ENCODE data around the gene GPR55.

DNA sequence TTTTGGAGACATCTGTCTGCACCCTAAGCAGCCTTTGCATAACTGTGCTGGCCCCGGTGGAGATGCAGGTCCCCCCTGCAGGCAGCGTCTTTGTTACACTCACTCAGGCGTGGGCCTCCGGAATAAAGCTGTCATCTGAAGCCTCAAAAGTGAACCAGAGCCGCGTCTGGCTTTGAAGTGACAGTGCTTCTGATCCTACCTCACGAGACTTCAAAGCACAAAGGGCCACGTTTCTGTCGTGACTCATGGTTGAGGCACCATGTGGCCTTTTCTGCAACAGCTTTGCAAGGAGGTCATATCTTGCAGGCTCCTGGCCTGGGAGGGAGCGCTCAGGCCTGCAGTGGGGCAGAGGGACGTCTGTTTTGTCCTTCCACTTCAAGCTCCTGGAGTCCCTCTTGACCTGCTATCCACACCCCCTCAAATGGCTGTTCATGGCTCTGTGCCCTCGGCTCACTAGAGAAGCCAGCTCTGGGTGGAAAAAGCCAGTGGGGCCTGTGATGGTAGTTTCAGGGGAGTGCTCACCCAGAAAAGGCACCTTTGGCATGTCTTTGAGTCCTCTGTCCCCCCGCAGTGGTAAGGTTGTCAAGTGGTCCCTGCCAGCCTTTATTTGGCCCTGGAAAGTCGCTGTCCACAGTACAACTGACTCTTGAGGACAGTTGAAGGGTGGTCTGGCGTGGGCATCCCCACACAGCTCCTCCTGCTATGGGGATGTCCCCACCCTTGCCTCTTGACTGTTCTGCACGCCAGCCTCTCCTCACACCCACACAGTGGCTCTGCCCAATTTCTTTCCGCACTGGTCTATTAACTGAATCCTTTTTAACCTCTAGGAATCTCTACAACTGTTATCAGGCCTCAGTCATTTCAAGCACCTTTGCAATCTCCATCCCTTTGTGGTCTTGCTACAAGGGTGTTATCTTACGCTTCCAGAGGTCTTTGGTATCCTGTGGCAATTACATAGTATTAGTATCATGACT, 19.3 kb downstream of the GPR55 start:
- TF ChIP-seq, protein P1, sequence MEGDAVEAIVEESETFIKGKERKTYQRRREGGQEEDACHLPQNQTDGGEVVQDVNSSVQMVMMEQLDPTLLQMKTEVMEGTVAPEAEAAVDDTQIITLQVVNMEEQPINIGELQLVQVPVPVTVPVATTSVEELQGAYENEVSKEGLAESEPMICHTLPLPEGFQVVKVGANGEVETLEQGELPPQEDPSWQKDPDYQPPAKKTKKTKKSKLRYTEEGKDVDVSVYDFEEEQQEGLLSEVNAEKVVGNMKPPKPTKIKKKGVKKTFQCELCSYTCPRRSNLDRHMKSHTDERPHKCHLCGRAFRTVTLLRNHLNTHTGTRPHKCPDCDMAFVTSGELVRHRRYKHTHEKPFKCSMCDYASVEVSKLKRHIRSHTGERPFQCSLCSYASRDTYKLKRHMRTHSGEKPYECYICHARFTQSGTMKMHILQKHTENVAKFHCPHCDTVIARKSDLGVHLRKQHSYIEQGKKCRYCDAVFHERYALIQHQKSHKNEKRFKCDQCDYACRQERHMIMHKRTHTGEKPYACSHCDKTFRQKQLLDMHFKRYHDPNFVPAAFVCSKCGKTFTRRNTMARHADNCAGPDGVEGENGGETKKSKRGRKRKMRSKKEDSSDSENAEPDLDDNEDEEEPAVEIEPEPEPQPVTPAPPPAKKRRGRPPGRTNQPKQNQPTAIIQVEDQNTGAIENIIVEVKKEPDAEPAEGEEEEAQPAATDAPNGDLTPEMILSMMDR (IDR thresholded peaks at IDR 0.05; ENCODE audit: poor library complexity, severe bottlenecking), result no peak
- no peak for TF ChIP-seq TAF1 (IDR thresholded peaks at IDR 0.05; ENCODE audit: low read depth)

Data from neural cell (in vitro differentiated cells).